LNCAP (cell line): ENCODE results near the gene GNG10.

Experiments
- TF ChIP-seq, protein P1 (sequence below): fragments of 450-650 bp; IDR thresholded peaks from 2 replicates; pipeline ENCODE4 v1.5.1; 2017; ENCODE audit warnings: mild to moderate bottlenecking

Gene GNG10

DNA sequence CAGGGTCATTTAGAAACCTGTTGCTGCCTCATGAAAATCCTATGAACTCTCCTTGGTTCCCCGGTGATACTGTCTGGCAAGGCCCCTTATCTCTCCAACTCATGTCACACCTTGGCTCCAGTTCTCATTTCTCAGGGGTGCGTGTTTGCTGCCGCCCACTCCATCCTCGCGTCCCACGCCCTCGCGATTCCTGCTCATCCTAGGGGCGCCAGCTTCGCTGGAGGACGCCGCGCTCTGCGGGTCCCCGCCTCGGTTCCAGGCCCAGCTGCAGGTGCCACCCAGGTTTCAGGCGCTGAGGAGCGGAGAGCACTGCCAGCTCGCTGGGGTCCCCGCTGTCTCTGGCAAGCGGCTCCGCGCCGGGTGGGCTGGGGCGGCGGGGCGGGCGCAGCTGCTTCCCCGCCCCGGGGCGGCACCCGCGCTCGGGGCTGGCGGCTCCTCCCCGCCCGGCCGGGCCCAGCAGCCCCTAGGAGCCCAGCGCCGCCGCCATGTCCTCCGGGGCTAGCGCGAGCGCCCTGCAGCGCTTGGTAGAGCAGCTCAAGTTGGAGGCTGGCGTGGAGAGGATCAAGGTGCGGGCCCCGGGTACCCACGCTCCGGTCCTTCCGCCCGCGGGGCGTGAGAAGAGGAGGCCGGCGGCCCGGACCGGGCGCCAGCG, at the start of gene GNG10:
TSS of gene GNG10 (plus strand) at position 456 of the 652 bp plus-strand sequence. CDS start at position 486, 30 bp downstream.
- TF ChIP-seq, protein P1, sequence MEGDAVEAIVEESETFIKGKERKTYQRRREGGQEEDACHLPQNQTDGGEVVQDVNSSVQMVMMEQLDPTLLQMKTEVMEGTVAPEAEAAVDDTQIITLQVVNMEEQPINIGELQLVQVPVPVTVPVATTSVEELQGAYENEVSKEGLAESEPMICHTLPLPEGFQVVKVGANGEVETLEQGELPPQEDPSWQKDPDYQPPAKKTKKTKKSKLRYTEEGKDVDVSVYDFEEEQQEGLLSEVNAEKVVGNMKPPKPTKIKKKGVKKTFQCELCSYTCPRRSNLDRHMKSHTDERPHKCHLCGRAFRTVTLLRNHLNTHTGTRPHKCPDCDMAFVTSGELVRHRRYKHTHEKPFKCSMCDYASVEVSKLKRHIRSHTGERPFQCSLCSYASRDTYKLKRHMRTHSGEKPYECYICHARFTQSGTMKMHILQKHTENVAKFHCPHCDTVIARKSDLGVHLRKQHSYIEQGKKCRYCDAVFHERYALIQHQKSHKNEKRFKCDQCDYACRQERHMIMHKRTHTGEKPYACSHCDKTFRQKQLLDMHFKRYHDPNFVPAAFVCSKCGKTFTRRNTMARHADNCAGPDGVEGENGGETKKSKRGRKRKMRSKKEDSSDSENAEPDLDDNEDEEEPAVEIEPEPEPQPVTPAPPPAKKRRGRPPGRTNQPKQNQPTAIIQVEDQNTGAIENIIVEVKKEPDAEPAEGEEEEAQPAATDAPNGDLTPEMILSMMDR, result no peak

DNA sequence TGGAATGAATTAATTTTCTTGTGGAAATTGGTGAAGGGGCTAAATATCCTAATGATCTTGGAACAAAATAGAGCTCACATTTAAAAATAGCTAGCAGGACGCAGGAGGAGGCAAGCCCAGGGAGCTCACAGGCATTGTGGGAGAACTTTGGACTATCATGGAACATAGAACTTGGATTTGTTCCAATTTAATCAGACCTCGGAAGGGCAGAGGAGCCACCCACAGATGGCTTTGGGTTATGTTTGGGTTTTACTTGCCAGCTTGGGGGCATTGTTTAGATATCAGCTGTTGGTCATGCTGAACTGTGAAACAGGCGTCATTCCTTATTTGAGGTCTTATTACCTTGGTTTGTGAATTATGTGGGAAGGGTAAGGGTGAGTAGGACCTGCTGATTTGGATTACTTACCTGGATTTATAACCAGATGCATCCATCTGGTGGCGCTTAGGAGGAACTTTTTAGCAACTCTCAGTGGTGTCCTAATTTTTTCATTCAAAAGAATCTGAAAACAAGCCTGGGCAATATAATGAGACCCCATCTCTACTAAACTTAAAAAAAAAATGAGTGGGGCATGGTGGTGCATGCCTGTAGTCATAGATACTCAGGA, 47.9 kb upstream of the GNG10 start:
- TF ChIP-seq, protein P1, result no peak

DNA sequence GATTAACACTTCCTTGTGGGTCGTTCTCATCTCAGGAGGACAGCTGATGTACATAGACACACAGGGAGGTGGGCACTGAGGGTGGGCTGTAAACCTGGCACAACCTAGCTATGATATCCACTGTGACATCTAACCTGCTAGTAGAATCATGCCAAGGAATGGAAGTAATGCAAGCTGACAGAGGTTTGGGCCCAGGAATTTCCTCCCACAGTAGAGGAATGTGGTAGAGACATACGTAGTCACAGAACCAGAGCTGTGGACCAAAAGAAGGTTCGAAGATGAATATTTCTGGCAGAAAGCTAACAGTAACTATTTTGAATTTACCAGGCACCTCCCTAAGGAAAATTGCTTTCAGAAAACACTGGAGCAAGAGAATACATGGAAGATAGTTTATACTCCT, 45.5 kb upstream of the GNG10 start:
- TF ChIP-seq, protein P1, result no peak

DNA sequence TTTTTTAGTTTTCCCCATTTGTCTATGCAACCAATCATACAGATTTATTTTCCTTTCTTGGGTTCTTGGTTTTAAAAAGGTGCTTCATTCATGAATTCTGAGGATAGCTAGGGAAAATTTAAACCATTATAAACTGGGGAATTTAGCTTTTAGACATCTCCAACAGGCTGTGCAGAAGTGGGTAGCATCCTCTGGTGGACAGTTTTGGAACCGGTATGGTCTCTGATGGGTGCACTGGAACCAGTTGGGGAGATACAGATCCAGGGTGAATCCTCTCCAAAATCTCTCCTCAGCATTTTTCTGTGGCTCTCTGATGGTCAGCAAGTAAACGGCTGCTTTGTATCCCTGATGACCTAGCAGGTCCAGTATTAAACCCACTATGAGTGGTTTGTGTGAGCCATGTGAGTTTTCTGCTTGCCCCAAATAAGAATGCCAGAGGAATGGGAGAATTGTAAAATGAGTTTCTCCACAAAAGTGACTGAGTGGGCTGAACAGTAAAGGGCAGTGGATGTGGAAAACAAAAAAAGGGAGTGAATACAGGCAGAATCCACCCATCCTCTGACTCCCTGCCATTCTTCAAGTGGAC, 39.4 kb upstream of the GNG10 start:
- TF ChIP-seq, protein P1, result peak; percentile 76

DNA sequence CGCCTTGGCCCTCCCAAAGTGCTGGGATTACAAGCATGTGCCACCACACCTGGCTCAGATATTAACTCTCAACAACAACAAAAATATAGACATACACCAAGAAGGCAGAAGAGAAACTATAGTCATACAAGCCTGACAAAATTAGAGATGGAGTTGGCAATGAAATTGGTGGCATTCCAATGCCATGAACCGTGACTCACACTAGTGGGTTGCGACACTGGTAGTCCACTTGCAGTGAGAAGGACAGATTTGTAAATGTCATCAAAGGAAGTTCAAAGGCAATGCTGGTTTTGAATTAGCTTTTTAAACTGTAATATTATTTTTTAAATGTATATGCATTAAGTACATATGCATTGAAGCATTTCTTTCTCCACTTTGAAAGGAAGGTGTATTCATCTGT, 38.8 kb upstream of the GNG10 start:
- TF ChIP-seq, protein P1, result no peak

DNA sequence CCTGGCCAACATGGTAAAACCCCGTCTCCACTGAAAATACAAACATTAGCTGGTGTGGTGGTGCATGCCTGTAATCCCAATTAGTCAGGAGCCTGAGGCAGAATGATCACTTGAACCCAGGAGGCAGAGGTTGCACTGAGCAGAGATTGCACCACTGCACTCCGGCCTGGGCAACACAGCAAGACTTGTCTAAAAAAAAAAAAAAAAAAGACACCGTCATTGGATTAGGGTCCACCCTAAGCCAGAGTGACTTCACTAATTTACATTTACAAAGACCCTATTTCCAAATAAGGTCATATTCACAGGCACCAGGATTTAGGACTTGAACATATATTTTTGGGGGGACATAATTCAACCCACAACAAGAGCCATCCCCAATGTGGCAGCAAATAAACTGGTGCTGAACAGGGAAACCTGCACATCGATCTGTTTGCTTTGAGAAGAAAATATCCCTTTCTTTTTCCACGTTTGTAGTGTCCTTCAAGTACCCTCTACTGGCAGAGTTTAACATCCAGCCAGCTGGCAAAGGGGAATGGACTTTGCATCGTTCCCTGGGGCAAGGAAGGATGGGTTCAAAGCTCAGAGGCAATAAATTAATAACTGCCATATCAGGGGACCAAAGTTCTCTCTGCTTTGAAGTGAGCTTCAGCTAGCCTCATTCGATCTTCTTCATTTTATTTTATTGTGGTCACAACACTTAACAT, 34.0 kb upstream of the GNG10 start:
- TF ChIP-seq, protein P1, result no peak

DNA sequence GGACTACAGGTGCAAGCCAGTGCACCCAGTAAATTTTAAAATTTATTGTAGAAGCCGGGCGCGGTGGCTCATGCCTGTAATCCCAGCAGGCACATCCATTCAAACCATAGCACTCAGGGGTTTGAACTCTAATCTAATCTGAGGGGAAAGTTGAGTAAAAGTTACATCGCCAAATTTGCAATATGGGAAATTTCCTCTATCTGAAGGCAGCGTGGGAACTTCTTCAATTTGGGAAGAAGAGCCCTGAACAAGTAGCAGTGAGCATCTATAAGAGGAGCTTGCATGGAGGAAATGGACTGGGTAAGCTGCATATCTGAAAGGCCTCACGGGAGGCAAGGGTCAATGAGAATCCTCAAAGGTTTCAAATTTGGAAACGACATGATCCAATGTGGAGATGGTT, 33.0 kb upstream of the GNG10 start:
- TF ChIP-seq, protein P1, result no peak
